HEK293T (cell line): ENCODE results near the gene GNA15.
"Not testable (repeated sequence)": the region's sequence is repeated elsewhere in the genome, so short reads cannot be mapped to it uniquely, and the experiment has no call there.

ENCODE experiments used
- CTCF ChIA-PET: fragments of 350-600 bp; formaldehyde crosslinking; extraction: SDS; loops from one replicate; lab custom pipeline; 2021; ENCODE audit warnings: antibody characterized with exemption, inconsistent platforms; lab: Yijun Ruan, JAX
- POLR2A ChIA-PET: fragments of 350-600 bp; formaldehyde crosslinking; extraction: SDS; loops from one replicate; lab custom pipeline; 2020; ENCODE audit warnings: antibody characterized with exemption, inconsistent platforms; lab: Yijun Ruan, JAX
- DNase-seq: peaks from one replicate; pipeline ENCODE4 v3.0.0; 2012; ENCODE audit warnings: mixed read lengths; ENCODE audit errors: extremely low spot score
- ARNT ChIP-seq: fragments of 450-650 bp; IDR thresholded peaks from 2 replicates; pipeline ENCODE4 v1.6.1; 2017; ENCODE audit warnings: mild to moderate bottlenecking
- BHLHE40 ChIP-seq: fragments of 450-650 bp; IDR thresholded peaks from 2 replicates; pipeline ENCODE4 v1.6.1; 2016; ENCODE audit warnings: mild to moderate bottlenecking, moderate library complexity, borderline replicate concordance
- CTBP1 ChIP-seq: fragments of 450-650 bp; IDR thresholded peaks from 2 replicates; pipeline ENCODE4 v1.6.1; 2016; ENCODE audit warnings: borderline replicate concordance
- ELF4 ChIP-seq: fragments of 450-650 bp; IDR thresholded peaks from 2 replicates; pipeline ENCODE4 v1.6.1; 2017; ENCODE audit warnings: antibody characterized with exemption
- FOXA1 ChIP-seq: fragments of 450-650 bp; IDR thresholded peaks from 2 replicates; pipeline ENCODE4 v1.6.1; 2016; ENCODE audit warnings: mild to moderate bottlenecking
- FOXK2 ChIP-seq: fragments of 450-650 bp; IDR thresholded peaks from 2 replicates; pipeline ENCODE4 v1.6.1; 2016; ENCODE audit warnings: mild to moderate bottlenecking
- FOXM1 ChIP-seq: fragments of 450-650 bp; IDR thresholded peaks from 2 replicates; pipeline ENCODE4 v1.6.1; 2017; ENCODE audit warnings: mild to moderate bottlenecking, borderline replicate concordance
- HDGF ChIP-seq: fragments of 450-650 bp; IDR thresholded peaks from 2 replicates; pipeline ENCODE4 v1.6.1; 2017; ENCODE audit warnings: antibody characterized with exemption, borderline replicate concordance
- L3MBTL2 ChIP-seq: fragments of 450-650 bp; conservative IDR thresholded peaks from 2 replicates; pipeline ENCODE4 v1.6.1; 2016; ENCODE audit warnings: mild to moderate bottlenecking
- LEF1 ChIP-seq: fragments of 450-650 bp; IDR thresholded peaks from 2 replicates; pipeline ENCODE4 v1.6.1; 2017; ENCODE audit warnings: mild to moderate bottlenecking, borderline replicate concordance
- NFRKB ChIP-seq: fragments of 450-650 bp; IDR thresholded peaks from 2 replicates; pipeline ENCODE4 v1.6.1; 2016; ENCODE audit warnings: mild to moderate bottlenecking, moderate library complexity
- PKNOX1 ChIP-seq: fragments of 450-650 bp; IDR thresholded peaks from 2 replicates; pipeline ENCODE4 v1.6.1; 2016
- SP1 ChIP-seq: fragments of 450-650 bp; IDR thresholded peaks from 2 replicates; pipeline ENCODE4 v1.6.1; 2017
- SUZ12 ChIP-seq: fragments of 450-650 bp; IDR thresholded peaks from 2 replicates; pipeline ENCODE4 v1.6.1; 2016; ENCODE audit warnings: mild to moderate bottlenecking
- TARDBP ChIP-seq: fragments of 450-650 bp; IDR thresholded peaks from 2 replicates; pipeline ENCODE4 v1.6.1; 2016
- ZNF384 ChIP-seq: fragments of 450-650 bp; IDR thresholded peaks from 2 replicates; pipeline ENCODE4 v1.6.1; 2016

GNA15 gene

GRCh38 chr19:3201911-3202310 lies 66.1 kb downstream of the GNA15 start:
- ChIA-PET POLR2A (no interaction called here), CTCF (no interaction called here)
- no peak for DNase-seq
- TF ChIP-seq SUZ12 (no peak), ARNT (no peak), ELF4 (no peak), FOXA1 (no peak), FOXK2 (no peak), PKNOX1 (no peak), CTBP1 (no peak), L3MBTL2 (no peak), SP1 (no peak)

- ChIA-PET CTCF (no interaction called here), POLR2A (no interaction called here)
- DNase-seq: no peak
- TF ChIP-seq ZNF384 (no peak), FOXA1 (no peak)
Measured at GRCh38 chr19:3202346-3202745, 66.5 kb downstream of the GNA15 start.

GRCh38 chr19:3202895-3203294 lies 67.1 kb downstream of the GNA15 start:
- CTCF ChIA-PET, DNase-seq, POLR2A ChIA-PET: not testable (repeated sequence)

- ChIA-PET CTCF (no interaction called here), POLR2A (no interaction called here)
- DNase-seq: no peak
- no peak for TF ChIP-seq FOXA1
- no peak for TF ChIP-seq NFRKB
- no peak for TF ChIP-seq BHLHE40
- TF ChIP-seq SP1: no peak
- no peak for TF ChIP-seq FOXK2
- no peak for TF ChIP-seq HDGF
- no peak for TF ChIP-seq SUZ12
- no peak for TF ChIP-seq FOXM1
- TF ChIP-seq LEF1: no peak
- no peak for TF ChIP-seq ARNT
- TF ChIP-seq ZNF384: no peak
- TF ChIP-seq TARDBP: no peak
- no peak for TF ChIP-seq PKNOX1
- TF ChIP-seq L3MBTL2: no peak
- no peak for TF ChIP-seq CTBP1
- no peak for TF ChIP-seq ELF4
Measured at GRCh38 chr19:3203805-3204645, 68.2 kb downstream of the GNA15 start.

- ChIA-PET CTCF (no interaction called here), POLR2A (no interaction called here)
- DNase-seq: no peak
- TF ChIP-seq TARDBP: no peak
- TF ChIP-seq L3MBTL2: no peak
Measured at GRCh38 chr19:3204646-3205275, 68.9 kb downstream of the GNA15 start.

GRCh38 chr19:3206216-3206953 lies 70.6 kb downstream of the GNA15 start:
- DNase-seq: no peak
- POLR2A ChIA-PET: no interaction called here
- CTCF ChIA-PET: no interaction called here

More at GRCh38 chr19:3206216-3206953, 70.6 kb downstream of the GNA15 start:
- no peak for TF ChIP-seq TARDBP
- TF ChIP-seq CTBP1: no peak
- no peak for TF ChIP-seq ZNF384
- no peak for TF ChIP-seq FOXA1
- TF ChIP-seq PKNOX1: no peak
